ENCODE results near the gene SRRM5.

The SRRM5 gene

DNA sequence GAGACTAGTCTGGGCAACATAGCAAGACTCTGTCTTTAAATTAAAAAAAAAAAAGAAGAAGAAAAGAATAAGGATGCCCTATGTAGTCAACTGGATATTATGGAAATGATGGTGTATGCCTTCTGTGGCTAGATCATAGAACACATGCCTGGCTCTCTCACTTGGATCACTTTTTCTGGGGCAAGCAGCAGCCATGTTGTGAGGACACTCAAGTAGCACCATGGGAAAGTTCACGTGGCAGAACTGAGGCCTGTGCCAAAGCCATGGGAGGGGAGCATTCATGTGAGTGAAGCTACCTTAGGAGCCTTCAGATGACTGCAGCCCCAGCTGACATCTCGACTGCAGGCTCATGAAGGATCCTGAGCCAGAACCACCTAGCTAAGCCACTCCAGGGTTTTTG lies 46.1 kb downstream of the SRRM5 start:
- TF ChIP-seq, protein P1, sequence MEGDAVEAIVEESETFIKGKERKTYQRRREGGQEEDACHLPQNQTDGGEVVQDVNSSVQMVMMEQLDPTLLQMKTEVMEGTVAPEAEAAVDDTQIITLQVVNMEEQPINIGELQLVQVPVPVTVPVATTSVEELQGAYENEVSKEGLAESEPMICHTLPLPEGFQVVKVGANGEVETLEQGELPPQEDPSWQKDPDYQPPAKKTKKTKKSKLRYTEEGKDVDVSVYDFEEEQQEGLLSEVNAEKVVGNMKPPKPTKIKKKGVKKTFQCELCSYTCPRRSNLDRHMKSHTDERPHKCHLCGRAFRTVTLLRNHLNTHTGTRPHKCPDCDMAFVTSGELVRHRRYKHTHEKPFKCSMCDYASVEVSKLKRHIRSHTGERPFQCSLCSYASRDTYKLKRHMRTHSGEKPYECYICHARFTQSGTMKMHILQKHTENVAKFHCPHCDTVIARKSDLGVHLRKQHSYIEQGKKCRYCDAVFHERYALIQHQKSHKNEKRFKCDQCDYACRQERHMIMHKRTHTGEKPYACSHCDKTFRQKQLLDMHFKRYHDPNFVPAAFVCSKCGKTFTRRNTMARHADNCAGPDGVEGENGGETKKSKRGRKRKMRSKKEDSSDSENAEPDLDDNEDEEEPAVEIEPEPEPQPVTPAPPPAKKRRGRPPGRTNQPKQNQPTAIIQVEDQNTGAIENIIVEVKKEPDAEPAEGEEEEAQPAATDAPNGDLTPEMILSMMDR (IDR thresholded peaks at IDR 0.05; ENCODE audit: low read length, missing control alignments), result no peak
- no peak for DNase-seq (ENCODE audit: low read depth)
- H3K4me3 ChIP-seq (replicated peaks; ENCODE audit: low read depth, low read length), result no peak overlapping the region

- H3K4me3 ChIP-seq (replicated peaks; ENCODE audit: low read depth, low read length), result no peak overlapping the region
- DNase-seq (ENCODE audit: low read depth), result no peak
- TF ChIP-seq, protein P1 (IDR thresholded peaks at IDR 0.05; ENCODE audit: low read length, missing control alignments), result no peak
These were observed 46.6 kb downstream of the SRRM5 start for GRCh38 chr19:43658494-43658893.

- H3K4me3 ChIP-seq (replicated peaks; ENCODE audit: low read depth, low read length), result no peak overlapping the region
- TF ChIP-seq, protein P1 (IDR thresholded peaks at IDR 0.05; ENCODE audit: low read length, missing control alignments), result no peak
- DNase-seq (ENCODE audit: low read depth), result no peak
These were observed 48.5 kb downstream of the SRRM5 start for GRCh38 chr19:43660301-43660970.

- H3K4me3 ChIP-seq (replicated peaks; ENCODE audit: low read depth, low read length), result no peak overlapping the region
- TF ChIP-seq, protein P1 (IDR thresholded peaks at IDR 0.05; ENCODE audit: low read length, missing control alignments), result no peak
- DNase-seq (ENCODE audit: low read depth), result no peak
These were observed 49.1 kb downstream of the SRRM5 start for GRCh38 chr19:43660971-43661360.

DNA sequence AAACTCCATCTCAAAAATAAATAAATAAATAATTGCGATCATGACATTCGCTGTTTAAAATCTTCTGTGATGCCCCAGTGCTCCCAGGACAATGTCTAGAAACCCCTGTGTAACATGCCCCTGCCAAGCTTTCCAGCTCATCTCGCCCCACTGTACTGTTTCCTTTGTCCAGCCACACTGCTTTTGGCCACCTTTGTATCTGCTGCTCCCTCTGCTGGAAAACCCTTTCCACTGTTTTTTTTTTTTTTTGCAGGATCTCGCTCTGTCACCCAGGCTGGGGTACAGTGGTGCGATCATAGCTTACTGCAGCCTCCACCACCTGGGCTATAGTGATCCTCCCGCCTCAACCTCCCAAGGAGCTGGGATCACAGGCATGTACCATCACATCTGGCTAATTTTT lies 50.6 kb downstream of the SRRM5 start:
- TF ChIP-seq, protein P1 (IDR thresholded peaks at IDR 0.05; ENCODE audit: low read length, missing control alignments), result peak; percentile 46
- no peak overlapping the region for H3K4me3 ChIP-seq (replicated peaks; ENCODE audit: low read depth, low read length)
- DNase-seq (ENCODE audit: low read depth), result peak; percentile 30

GRCh38 chr19:43664018-43664417 lies 52.1 kb downstream of the SRRM5 start:
- TF ChIP-seq, protein P1 (IDR thresholded peaks at IDR 0.05; ENCODE audit: low read length, missing control alignments), result no peak
- DNase-seq (ENCODE audit: low read depth), result no peak
- H3K4me3 ChIP-seq (replicated peaks; ENCODE audit: low read depth, low read length), result no peak overlapping the region

Data from fibroblast of pulmonary artery (primary cell).